K562 (cell line): ENCODE results near the gene ITGA7. TPM values are rescaled to one million over a fixed set of nuclear protein-coding genes. Genes with fewer than 3 reads are reported as not detected.

Experiments used
- ATAC-seq: fragments of 200-7000 bp; cut with Tn5 transposase; 3 replicates; pipeline ENCODE4 v1.9.1; 2020; ENCODE audit warnings: moderate library complexity
- BruUV-seq: library from RNA; stranded (reverse); fragments of 400-500 nt; replicated peaks from 2 replicates; lab custom pipeline; 2021; lab: Mats Ljungman, UMichigan
- CTCF ChIA-PET: fragments of 300-600 bp; formaldehyde crosslinking; extraction: SDS; loops from one replicate; lab custom pipeline; 2021; ENCODE audit warnings: low intra/inter-chr PET ratio; lab: Yijun Ruan, JAX
- POLR2A ChIA-PET: fragments of 300-600, 350-650 bp; sonication (Branson Sonifier 250); formaldehyde crosslinking; extraction: SDS; loops from one replicate; lab custom pipeline; 2021; ENCODE audit warnings: antibody characterized with exemption, inconsistent platforms; lab: Yijun Ruan, JAX
- DNase-seq, 4 experiments: peaks; one replicate each; pipeline versions ENCODE4 v3.0.0 to v3.0.0-alpha.2; 2011 to 2018; ENCODE audit warnings: low spot score in 3 of 4, mixed read lengths in 3 of 4; ENCODE audit errors: extremely low read depth in 1 of 4
- FAIRE-seq: peaks from 2 replicates; lab custom pipeline; 2011; peaks lifted over from hg19 to GRCh38; lab: Jason Lieb, UNC
- H2AFZ ChIP-seq: 2 replicates; pipeline ENCODE4 v1.6.0; 2011; ENCODE audit warnings: low read depth, low read length, control low read depth, inconsistent platforms
- H3K27ac ChIP-seq: fragments of 200-600 bp; 3 replicates; pipeline ENCODE4 v1.8.0; 2011; ENCODE audit warnings: low read depth, mild to moderate bottlenecking, control low read depth, inconsistent platforms, low read length, moderate library complexity, mixed read lengths; ENCODE audit errors: extremely low read depth
- H3K27me3 ChIP-seq, 2 experiments: fragments of 300-600 bp in 1 of 2; 2 replicates in 1 of 2; 3 replicates in 1 of 2; pipeline versions ENCODE4 v1.6.0 to v1.8.0; 2011; ENCODE audit warnings: inconsistent platforms in 2 of 2, low read length in 2 of 2, mild to moderate bottlenecking in 1 of 2, mixed read lengths in 1 of 2, moderate library complexity in 1 of 2; ENCODE audit not compliant: control insufficient read depth in 2 of 2, insufficient read depth in 2 of 2
- H3K36me3 ChIP-seq: fragments of 300-600 bp; 3 replicates; pipeline ENCODE4 v1.8.0; 2011; ENCODE audit warnings: mild to moderate bottlenecking, low read length, inconsistent platforms; ENCODE audit not compliant: control insufficient read depth, insufficient read depth
- H3K4me1 ChIP-seq, 2 experiments: fragments of 200-600 bp in 1 of 2; replicated peaks in 1 of 2; 2 replicates in 1 of 2; 3 replicates in 1 of 2; pipeline versions ENCODE4 v1.5.1 to v1.8.0; 2011; ENCODE audit warnings: inconsistent platforms in 2 of 2, low read length in 2 of 2, mild to moderate bottlenecking in 1 of 2, mixed read lengths in 1 of 2, moderate library complexity in 1 of 2; ENCODE audit not compliant: control insufficient read depth in 2 of 2, insufficient read depth in 2 of 2
- H3K4me2 ChIP-seq: 2 replicates; pipeline ENCODE4 v1.6.1; 2011; ENCODE audit warnings: low read length, control low read depth, inconsistent platforms, mixed read lengths; ENCODE audit not compliant: insufficient read depth
- H3K4me3 ChIP-seq: fragments of 200-600 bp; sonication (generic), shearing (Covaris generic); 2 replicates; pipeline ENCODE4 v1.5.1; 2016; ENCODE audit warnings: control low read depth, inconsistent platforms
- H3K79me2 ChIP-seq: fragments of 200-600 bp; 3 replicates; pipeline ENCODE4 v1.8.0; 2011; ENCODE audit warnings: low read length, inconsistent platforms; ENCODE audit not compliant: control insufficient read depth, insufficient read depth
- H3K9ac ChIP-seq, 2 experiments: 2 replicates each; pipeline versions ENCODE4 v1.6.0 to v1.6.1; 2011; ENCODE audit warnings: low read depth in 2 of 2, low read length in 2 of 2, control low read depth in 1 of 2, inconsistent platforms in 1 of 2, mild to moderate bottlenecking in 1 of 2, mixed read lengths in 1 of 2; ENCODE audit not compliant: insufficient read depth in 1 of 2
- H3K9me1 ChIP-seq: one replicate; pipeline ENCODE4 v1.6.0; 2011; ENCODE audit warnings: inconsistent platforms, mild to moderate bottlenecking, low read length, moderate library complexity; ENCODE audit not compliant: control insufficient read depth, insufficient read depth
- H3K9me3 ChIP-seq: replicated peaks from 2 replicates; pipeline ENCODE4 v1.5.1; 2011; ENCODE audit warnings: low read depth, low read length, inconsistent platforms; ENCODE audit not compliant: control insufficient read depth, insufficient read depth
- H4K20me1 ChIP-seq: replicated peaks from 2 replicates; pipeline ENCODE4 v1.6.1; 2011; ENCODE audit warnings: low read length, inconsistent platforms, mixed read lengths; ENCODE audit not compliant: control insufficient read depth, insufficient read depth
- CCNT2 ChIP-seq: IDR thresholded peaks from 2 replicates; pipeline ENCODE4 v1.6.1; 2011; ENCODE audit warnings: borderline replicate concordance, low read depth, mild to moderate bottlenecking, moderate library complexity, mixed read lengths, low read length; ENCODE audit not compliant: insufficient read length; ENCODE audit errors: extremely low read depth
- GTF2A2 ChIP-seq: IDR thresholded peaks from 2 replicates; pipeline ENCODE4 v1.6.1; 2016; ENCODE audit warnings: mild to moderate bottlenecking, missing genetic modification characterization, missing compliant biosample characterization
- NFRKB ChIP-seq: fragments of 450-650 bp; IDR thresholded peaks from 2 replicates; pipeline ENCODE4 v1.6.1; 2016; ENCODE audit warnings: low read depth
- NR4A1 ChIP-seq, 2 experiments: fragments of 250-450 bp in 1 of 2; fragments of 450-650 bp in 1 of 2; sonication (Bioruptor Pico) in 1 of 2; IDR thresholded peaks; 2 replicates each; pipeline versions ENCODE4 v1.4.0 to v1.6.1; 2016 to 2020; ENCODE audit warnings: mild to moderate bottlenecking in 2 of 2, missing compliant biosample characterization in 1 of 2, missing genetic modification characterization in 1 of 2, moderate library complexity in 1 of 2
- POLR2B ChIP-seq: fragments of 450-650 bp; IDR thresholded peaks from 2 replicates; pipeline ENCODE4 v1.6.1; 2018; ENCODE audit warnings: low read depth; ENCODE audit not compliant: partially characterized antibody
- PTTG1 ChIP-seq: fragments of 450-650 bp; IDR thresholded peaks from 2 replicates; pipeline ENCODE4 v1.6.1; 2016; ENCODE audit warnings: low read depth, mild to moderate bottlenecking, missing genetic modification characterization, missing compliant biosample characterization
- RBM22 ChIP-seq: fragments of 200-400 bp; formaldehyde crosslinking; IDR thresholded peaks from 2 replicates; pipeline ENCODE4 v1.6.1; 2018; ENCODE audit warnings: low read length, low read depth; ENCODE audit not compliant: poor library complexity, severe bottlenecking
- TEAD2 ChIP-seq: fragments of 450-650 bp; IDR thresholded peaks from 2 replicates; pipeline ENCODE4 v1.6.1; 2016; ENCODE audit warnings: missing genetic modification characterization, control low read depth, missing compliant biosample characterization
- TGIF2 ChIP-seq: sonication (generic); formaldehyde crosslinking; IDR thresholded peaks from 2 replicates; pipeline ENCODE4 v1.8.1; 2022; ENCODE audit warnings: mild to moderate bottlenecking, missing genetic modification reagents, moderate library complexity
- ZNF197 ChIP-seq: fragments of 200-800 bp; sonication (Bioruptor generic); IDR thresholded peaks from 2 replicates; pipeline ENCODE4 v1.6.1; 2016; ENCODE audit warnings: low read depth, missing genetic modification characterization, missing compliant biosample characterization
- WGBS: fragments of 100-300 bp; shearing (Covaris generic); methylation state at CpG from one replicate; pipeline ENCODE4 v1.1.6; 2016; ENCODE audit warnings: low coverage, mixed read lengths; ENCODE audit not compliant: insufficient coverage; ENCODE audit errors: missing lambda C conversion rate; 5-methylcytosine and 5-hydroxymethylcytosine counted together
- in situ Hi-C: fragments of 300-500 bp; cut with MboI; formaldehyde crosslinking; loops from 4 replicates; pipeline ENCODE4 v1.15.0; 2018; ENCODE audit warnings: inconsistent platforms, mixed read lengths
- intact Hi-C: fragments of 100-400 bp; cut with micrococcal nuclease; formaldehyde crosslinking; loops from 2 replicates; pipeline ENCODE4 v1.14.2; 2022
- polyA plus RNA-seq, 8 experiments: library from polyadenylated mRNA; depleted of rRNA in 4 of 8; stranded (reverse) in 5 of 8; unstranded in 3 of 8; fragments of >200 nt; fragmentation: Nextera tagmentation in 2 of 8; fragmentation: Illumina TruSeq in 1 of 8; extraction: Ambion mirVana in 2 of 8; extraction: Trizol in 1 of 8; gene quantifications; 2 replicates each; pipeline versions ENCODE4 v1.2.1 to v1.2.3, GENCODE V29; 2011 to 2014; ENCODE audit warnings: inconsistent platforms in 1 of 8, missing spikeins in 1 of 8
- total RNA-seq, 7 experiments: library from RNA; depleted of rRNA in 6 of 7; stranded (reverse); fragments of >200 nt in 6 of 7; fragmentation: Illumina TruSeq in 2 of 7; extraction: Trizol in 2 of 7; gene quantifications; 2 replicates each; pipeline versions ENCODE4 v1.2.1 to v1.2.3, GENCODE V29; 2011 to 2021; ENCODE audit warnings: low replicate concordance in 1 of 7
- TF ChIP-seq, protein P1 (sequence below), 3 experiments: IDR thresholded peaks in 2 of 3; conservative IDR thresholded peaks in 1 of 3; 2 replicates each; pipeline ENCODE4 v1.5.1; 2011 to 2012; ENCODE audit warnings: low read length in 3 of 3, mild to moderate bottlenecking in 3 of 3, control low read depth in 2 of 3, improper control_type of control experiment in 1 of 3, inconsistent platforms in 1 of 3, low read depth in 1 of 3, mixed read lengths in 1 of 3, moderate library complexity in 1 of 3; ENCODE audit not compliant: insufficient read depth in 2 of 3
- TF ChIP-seq, protein P2 (sequence below), 2 experiments: fragments of 450-650 bp; IDR thresholded peaks; 2 replicates each; pipeline ENCODE4 v1.6.1; 2018; ENCODE audit warnings: mild to moderate bottlenecking in 2 of 2, low read depth in 1 of 2; ENCODE audit not compliant: partially characterized antibody in 2 of 2

ITGA7 gene
- total and polyA plus RNA-seq, 9 of the 15 experiments (the other 6 are each of a cell fraction or from before 2014, with no cell fraction given): 0.11 to 2.3 (median 0.56) TPM; not detected in 1

DNA sequence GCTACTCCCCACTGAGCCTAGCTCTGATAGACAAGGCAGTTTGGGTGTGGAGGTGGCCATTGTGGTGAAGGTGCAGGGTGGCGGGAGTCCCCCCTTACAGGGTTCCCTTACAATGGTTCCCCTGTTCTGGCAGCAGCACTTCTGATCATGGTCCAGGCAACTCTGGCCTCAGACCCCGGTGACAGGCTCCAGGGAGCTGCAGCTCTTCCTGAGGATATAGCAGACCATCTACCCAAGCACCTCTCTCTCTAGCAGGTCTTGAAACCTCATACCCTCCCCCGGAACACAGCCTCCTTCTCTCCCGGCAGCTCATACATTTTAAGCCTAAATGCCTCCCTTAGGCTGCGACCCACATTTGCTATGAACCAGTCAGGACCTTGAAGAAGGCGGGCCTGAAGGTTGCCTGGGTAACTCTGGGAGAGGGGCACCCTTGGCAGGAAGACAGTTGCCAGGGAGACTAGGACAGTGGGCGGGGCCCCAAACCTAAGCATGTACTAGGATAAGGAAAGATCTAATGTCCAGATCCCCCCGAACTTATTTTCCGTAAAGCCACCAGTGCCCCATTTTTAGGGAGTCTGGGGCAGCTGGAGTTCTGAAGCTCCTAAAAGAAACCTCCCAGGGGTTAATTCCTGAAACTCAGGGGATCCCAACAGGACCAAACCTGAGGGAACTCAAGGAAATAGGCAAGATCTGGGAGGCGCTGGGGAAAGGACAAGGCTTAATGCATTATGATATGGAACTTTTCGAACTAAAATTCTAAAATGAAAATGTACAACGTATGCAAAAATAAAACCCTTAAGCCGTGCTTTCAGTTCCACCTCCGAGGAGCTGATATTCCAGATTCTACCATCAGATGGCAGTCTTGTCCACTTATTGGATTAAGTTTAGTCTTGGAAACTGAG lies 30.7 kb upstream of the ITGA7 start:
- H3K27me3 ChIP-seq: no peaks in the 10 kb centered on the region
- H2AFZ ChIP-seq: peak overlapping the region; percentile 95
- intact Hi-C loops: loop anchor here (1.0 to 5.0 kb wide), 5 partner anchors 59 to 551 kb away; partner anchors contain the start of gene RPS26
- H4K20me1 ChIP-seq: no peaks in the 10 kb centered on the region
- H3K4me2 ChIP-seq: peak overlapping the region; percentile 70
- peak overlapping the region; percentile 35 for H3K4me3 ChIP-seq
- no peaks in the 10 kb centered on the region; the same call in 1 of the 2 replicates for H3K9me3 ChIP-seq
- no peaks in the 10 kb centered on the region for H3K9me1 ChIP-seq
- peak overlapping the region; percentile 27 for H3K27ac ChIP-seq
- in situ Hi-C loops: loop anchor here (5.0 kb wide), 2 partner anchors 204 to 294 kb away; no protein-coding TSS in a partner anchor
- DNase-seq (peak; percentile 57 to 85 (median 58)), FAIRE-seq (peak; percentile 93), ATAC-seq (peak; percentile 74)
- peak overlapping the region; percentile 3 to 44; a peak in 3 of 4 replicates for H3K9ac ChIP-seq
- peaks cover under 1% of the 10 kb centered on the region for H3K79me2 ChIP-seq
- WGBS: 8% methylated on average over 14 of the region's 14 CpGs
- ChIA-PET POLR2A (interaction anchor here (0.5 to 3.7 kb wide), 23 partner anchors 9 to 978 kb away, joined by 3 to 25 read pairs (median 3); partner anchors contain the start of genes CD63, ORMDL2, PYM1 and RAB5B), CTCF (interaction anchor here (0.6 to 2.2 kb wide), 14 partner anchors 9 to 551 kb away, joined by 3 to 20 read pairs (median 4); partner anchors contain the start of genes DNAJC14, RPS26 and SMARCC2)
- peaks cover 21 to 24% of the 10 kb centered on the region in 2 experiments for H3K4me1 ChIP-seq
- BruUV-seq: no TSS peak
- no peaks in the 10 kb centered on the region for H3K36me3 ChIP-seq
- no peak for TF ChIP-seq GTF2A2 (tag)
- no peak for TF ChIP-seq CCNT2
- no peak for TF ChIP-seq NR4A1 (CRISPR knock-in tag; IDR thresholded peaks at IDR 0.05)
- no peak for TF ChIP-seq NR4A1 (tag; IDR thresholded peaks at IDR 0.05)
- TF ChIP-seq RBM22: no peak
- TF ChIP-seq NFRKB: no peak
- TF ChIP-seq PTTG1 (tag): no peak
- TF ChIP-seq, protein P1, sequence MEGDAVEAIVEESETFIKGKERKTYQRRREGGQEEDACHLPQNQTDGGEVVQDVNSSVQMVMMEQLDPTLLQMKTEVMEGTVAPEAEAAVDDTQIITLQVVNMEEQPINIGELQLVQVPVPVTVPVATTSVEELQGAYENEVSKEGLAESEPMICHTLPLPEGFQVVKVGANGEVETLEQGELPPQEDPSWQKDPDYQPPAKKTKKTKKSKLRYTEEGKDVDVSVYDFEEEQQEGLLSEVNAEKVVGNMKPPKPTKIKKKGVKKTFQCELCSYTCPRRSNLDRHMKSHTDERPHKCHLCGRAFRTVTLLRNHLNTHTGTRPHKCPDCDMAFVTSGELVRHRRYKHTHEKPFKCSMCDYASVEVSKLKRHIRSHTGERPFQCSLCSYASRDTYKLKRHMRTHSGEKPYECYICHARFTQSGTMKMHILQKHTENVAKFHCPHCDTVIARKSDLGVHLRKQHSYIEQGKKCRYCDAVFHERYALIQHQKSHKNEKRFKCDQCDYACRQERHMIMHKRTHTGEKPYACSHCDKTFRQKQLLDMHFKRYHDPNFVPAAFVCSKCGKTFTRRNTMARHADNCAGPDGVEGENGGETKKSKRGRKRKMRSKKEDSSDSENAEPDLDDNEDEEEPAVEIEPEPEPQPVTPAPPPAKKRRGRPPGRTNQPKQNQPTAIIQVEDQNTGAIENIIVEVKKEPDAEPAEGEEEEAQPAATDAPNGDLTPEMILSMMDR (IDR thresholded peaks at IDR 0.05 in 2 of 3, conservative IDR thresholded peaks at IDR 0.05 in 1 of 3; ENCODE audit: insufficient read depth in 2 of 3, low read depth in 1 of 3, low read length in 3 of 3): peak; percentile 66 to 91 (median 85)
- TF ChIP-seq, protein P2, sequence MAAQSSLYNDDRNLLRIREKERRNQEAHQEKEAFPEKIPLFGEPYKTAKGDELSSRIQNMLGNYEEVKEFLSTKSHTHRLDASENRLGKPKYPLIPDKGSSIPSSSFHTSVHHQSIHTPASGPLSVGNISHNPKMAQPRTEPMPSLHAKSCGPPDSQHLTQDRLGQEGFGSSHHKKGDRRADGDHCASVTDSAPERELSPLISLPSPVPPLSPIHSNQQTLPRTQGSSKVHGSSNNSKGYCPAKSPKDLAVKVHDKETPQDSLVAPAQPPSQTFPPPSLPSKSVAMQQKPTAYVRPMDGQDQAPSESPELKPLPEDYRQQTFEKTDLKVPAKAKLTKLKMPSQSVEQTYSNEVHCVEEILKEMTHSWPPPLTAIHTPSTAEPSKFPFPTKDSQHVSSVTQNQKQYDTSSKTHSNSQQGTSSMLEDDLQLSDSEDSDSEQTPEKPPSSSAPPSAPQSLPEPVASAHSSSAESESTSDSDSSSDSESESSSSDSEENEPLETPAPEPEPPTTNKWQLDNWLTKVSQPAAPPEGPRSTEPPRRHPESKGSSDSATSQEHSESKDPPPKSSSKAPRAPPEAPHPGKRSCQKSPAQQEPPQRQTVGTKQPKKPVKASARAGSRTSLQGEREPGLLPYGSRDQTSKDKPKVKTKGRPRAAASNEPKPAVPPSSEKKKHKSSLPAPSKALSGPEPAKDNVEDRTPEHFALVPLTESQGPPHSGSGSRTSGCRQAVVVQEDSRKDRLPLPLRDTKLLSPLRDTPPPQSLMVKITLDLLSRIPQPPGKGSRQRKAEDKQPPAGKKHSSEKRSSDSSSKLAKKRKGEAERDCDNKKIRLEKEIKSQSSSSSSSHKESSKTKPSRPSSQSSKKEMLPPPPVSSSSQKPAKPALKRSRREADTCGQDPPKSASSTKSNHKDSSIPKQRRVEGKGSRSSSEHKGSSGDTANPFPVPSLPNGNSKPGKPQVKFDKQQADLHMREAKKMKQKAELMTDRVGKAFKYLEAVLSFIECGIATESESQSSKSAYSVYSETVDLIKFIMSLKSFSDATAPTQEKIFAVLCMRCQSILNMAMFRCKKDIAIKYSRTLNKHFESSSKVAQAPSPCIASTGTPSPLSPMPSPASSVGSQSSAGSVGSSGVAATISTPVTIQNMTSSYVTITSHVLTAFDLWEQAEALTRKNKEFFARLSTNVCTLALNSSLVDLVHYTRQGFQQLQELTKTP (IDR thresholded peaks at IDR 0.05; ENCODE audit: low read depth in 1 of 2, partially characterized antibody in 2 of 2): peak in 1 of 2 experiments; percentile 93
- no peak for TF ChIP-seq TEAD2 (tag)
- TF ChIP-seq TGIF2 (CRISPR knock-in tag): no peak
- TF ChIP-seq POLR2B: no peak
- TF ChIP-seq ZNF197 (CRISPR knock-in tag): no peak
